ENCODE data around the gene MEX3A. TPM values are rescaled to one million over a fixed set of nuclear protein-coding genes. Genes with fewer than 3 reads are reported as not detected.

MEX3A gene
- total and polyA plus RNA-seq, 3 donors from 2014 or later = 0.87 to 3.0 (median 2.4) TPM

GRCh38 chr1:156056326-156056849 lies 25.9 kb downstream of the MEX3A start:
- Histone ChIP-seq H3K36me3 (ENCODE audit: low read depth, missing control alignments) (no peaks in the 10 kb centered on the region), H3K27me3 (no peaks in the 10 kb centered on the region), H3K27ac (no peak overlapping the region), H3K9me3 (no peaks in the 10 kb centered on the region), H3K4me3 (no peak overlapping the region), H3K4me1 (peaks cover 11% of the 10 kb centered on the region)
- intact Hi-C loops (cut with DNase I; ENCODE audit: low total_unique reads) = no loop called here
- no peak for DNase-seq
- TF ChIP-seq POLR2A (IDR thresholded peaks at IDR 0.05) = no peak
- TF ChIP-seq, protein P1, sequence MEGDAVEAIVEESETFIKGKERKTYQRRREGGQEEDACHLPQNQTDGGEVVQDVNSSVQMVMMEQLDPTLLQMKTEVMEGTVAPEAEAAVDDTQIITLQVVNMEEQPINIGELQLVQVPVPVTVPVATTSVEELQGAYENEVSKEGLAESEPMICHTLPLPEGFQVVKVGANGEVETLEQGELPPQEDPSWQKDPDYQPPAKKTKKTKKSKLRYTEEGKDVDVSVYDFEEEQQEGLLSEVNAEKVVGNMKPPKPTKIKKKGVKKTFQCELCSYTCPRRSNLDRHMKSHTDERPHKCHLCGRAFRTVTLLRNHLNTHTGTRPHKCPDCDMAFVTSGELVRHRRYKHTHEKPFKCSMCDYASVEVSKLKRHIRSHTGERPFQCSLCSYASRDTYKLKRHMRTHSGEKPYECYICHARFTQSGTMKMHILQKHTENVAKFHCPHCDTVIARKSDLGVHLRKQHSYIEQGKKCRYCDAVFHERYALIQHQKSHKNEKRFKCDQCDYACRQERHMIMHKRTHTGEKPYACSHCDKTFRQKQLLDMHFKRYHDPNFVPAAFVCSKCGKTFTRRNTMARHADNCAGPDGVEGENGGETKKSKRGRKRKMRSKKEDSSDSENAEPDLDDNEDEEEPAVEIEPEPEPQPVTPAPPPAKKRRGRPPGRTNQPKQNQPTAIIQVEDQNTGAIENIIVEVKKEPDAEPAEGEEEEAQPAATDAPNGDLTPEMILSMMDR (IDR thresholded peaks at IDR 0.05) = no peak
- 89 to 97% methylated on average over 1 of the region's 1 CpG for WGBS, 2 donors

DNA sequence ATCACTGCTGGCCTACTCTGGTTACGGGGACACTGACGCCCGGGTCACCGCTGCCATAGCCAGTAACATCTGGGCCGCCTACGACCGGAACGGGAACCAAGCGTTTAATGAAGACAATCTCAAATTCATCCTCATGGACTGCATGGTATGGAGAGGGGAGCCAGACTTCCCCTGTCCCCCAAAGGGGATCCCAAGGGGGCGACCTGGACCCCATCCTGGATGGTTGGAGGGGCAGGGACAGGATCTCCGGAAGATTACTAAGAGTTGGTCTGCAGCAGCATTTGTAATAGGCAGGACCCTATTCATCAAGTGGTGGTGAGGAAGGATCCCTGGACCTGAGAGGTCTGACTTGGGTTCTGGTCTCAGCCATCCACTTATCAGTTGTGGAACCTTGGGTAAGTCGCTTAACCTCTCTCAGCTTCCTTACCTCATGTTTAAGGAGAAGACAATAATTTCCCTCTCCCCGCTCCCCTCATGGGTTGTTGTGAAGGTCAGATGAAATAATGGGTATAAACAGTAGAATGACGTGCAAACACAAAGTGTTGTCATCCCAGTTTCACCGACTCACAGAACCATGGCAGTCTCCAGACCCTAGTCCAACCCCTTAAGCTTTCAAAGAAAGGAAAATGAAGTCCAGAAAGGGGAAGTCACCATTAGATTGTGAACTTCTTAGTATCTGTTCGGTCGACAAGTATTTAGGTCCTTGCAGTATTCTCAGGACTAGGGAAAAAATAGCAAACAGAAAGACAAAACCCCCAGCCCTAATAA lies 26.8 kb downstream of the MEX3A start:
- peaks cover 11% of the 10 kb centered on the region for H3K4me1 ChIP-seq
- 16 to 19% methylated on average over 13 to 17 of the region's 17 CpGs for WGBS, 2 donors
- H3K9me3 ChIP-seq = no peaks in the 10 kb centered on the region
- no peak for DNase-seq
- no peaks in the 10 kb centered on the region for H3K27me3 ChIP-seq
- intact Hi-C loops (cut with DNase I; ENCODE audit: low total_unique reads) = no loop called here
- peak overlapping the region; percentile 94 to 95 for H3K4me3 ChIP-seq
- H3K36me3 ChIP-seq (ENCODE audit: low read depth, missing control alignments) = no peaks in the 10 kb centered on the region
- TF ChIP-seq, protein P1 (IDR thresholded peaks at IDR 0.05) = no peak
- TF ChIP-seq POLR2A (IDR thresholded peaks at IDR 0.05) = no peak
- H3K27ac ChIP-seq = peak overlapping the region; percentile 91 to 94

GRCh38 chr1:156054500-156055280 lies 27.6 kb downstream of the MEX3A start, which contains the start of gene LAMTOR2:
Gene LAMTOR2 (plus strand): TSS chr1:156054782. CDS start chr1:156054890, 108 bp downstream.
- H3K4me3 ChIP-seq = peak within 1 kb of the TSS; percentile 94 to 95
- TF ChIP-seq, protein P1 (IDR thresholded peaks at IDR 0.05) = peak in 2 of 3 experiments; percentile 26 to 32
- TF ChIP-seq POLR2A (IDR thresholded peaks at IDR 0.05) = no peak
- intact Hi-C loops (cut with DNase I; ENCODE audit: low total_unique reads) = no loop called here
- H3K4me1 ChIP-seq = peaks cover 11% of the 10 kb centered on the region
- DNase-seq = peak; percentile 99
- H3K27me3 ChIP-seq = no peaks in the 10 kb centered on the region
- no peaks in the 10 kb centered on the region for H3K9me3 ChIP-seq
- H3K36me3 ChIP-seq (ENCODE audit: low read depth, missing control alignments) = no peaks in the 10 kb centered on the region
- peak within 1 kb of the TSS; percentile 91 to 94 for H3K27ac ChIP-seq
- 0% methylated on average over 27 to 43 of the region's 53 CpGs for WGBS, 2 donors

DNA sequence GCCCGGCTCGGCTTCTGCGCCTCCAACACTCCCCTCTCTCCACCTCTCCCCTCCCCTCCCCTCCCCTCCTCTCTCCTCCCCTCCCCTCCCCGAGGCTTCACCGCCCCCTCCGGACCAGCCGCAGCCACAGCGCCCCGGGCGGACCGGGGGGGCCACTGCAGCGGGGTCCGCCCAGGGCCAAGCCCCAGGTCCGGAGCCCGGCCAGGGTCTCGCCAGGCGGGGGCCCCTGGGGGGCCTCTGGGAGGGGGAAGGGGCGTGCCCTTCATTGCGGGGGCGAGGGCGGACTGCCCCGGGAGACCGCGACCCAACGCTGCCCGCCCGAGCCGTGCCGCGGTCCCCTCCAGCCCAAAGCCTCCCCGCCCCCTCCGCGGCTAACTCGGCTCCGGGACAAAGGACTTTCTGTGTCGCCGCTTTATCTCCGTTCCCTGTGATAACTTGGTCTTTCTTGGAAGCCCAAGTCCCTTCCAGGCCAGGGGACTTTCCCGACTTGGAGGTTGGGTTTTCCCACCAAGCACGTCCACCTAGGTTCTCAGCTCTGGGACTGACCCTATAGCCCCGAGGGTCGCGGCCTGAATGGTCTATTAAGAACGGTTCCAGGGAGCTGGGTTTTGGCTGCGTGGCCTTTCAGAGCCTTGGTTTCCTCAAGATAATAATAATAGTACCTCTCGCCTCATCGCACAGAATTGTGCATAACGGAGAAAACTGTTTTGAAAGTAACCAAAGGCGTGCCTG lies 28.3 kb downstream of the MEX3A start, which contains the start of gene UBQLN4:
Gene UBQLN4 (minus strand): TSS at position 31 of the 732 bp plus-strand sequence. CDS start 97 bp downstream, outside the sequence.
- no peaks in the 10 kb centered on the region for H3K9me3 ChIP-seq
- H3K27me3 ChIP-seq = no peaks in the 10 kb centered on the region
- peak within 1 kb of the TSS; percentile 91 to 94 for H3K27ac ChIP-seq
- no peaks in the 10 kb centered on the region for H3K36me3 ChIP-seq (ENCODE audit: low read depth, missing control alignments)
- peak within 1 kb of the TSS; percentile 94 to 95 for H3K4me3 ChIP-seq
- no peak for TF ChIP-seq POLR2A (IDR thresholded peaks at IDR 0.05)
- TF ChIP-seq, protein P1 (IDR thresholded peaks at IDR 0.05) = peak in 2 of 3 experiments; percentile 20 to 51
- intact Hi-C loops (cut with DNase I; ENCODE audit: low total_unique reads) = no loop called here
- 0 to 1% methylated on average over 2 to 30 of the region's 49 CpGs for WGBS, 2 donors
- peaks cover 11% of the 10 kb centered on the region for H3K4me1 ChIP-seq
- peak; percentile 89 for DNase-seq

Measured in testis (tissue), 3 donors.